Eye (tissue), 1 donor: Measurements from ENCODE around the gene NFAM1.

Experiments
- DNase-seq: peaks from one replicate; pipeline ENCODE4 v3.0.0-alpha.2; 2015

NFAM1 gene

DNA sequence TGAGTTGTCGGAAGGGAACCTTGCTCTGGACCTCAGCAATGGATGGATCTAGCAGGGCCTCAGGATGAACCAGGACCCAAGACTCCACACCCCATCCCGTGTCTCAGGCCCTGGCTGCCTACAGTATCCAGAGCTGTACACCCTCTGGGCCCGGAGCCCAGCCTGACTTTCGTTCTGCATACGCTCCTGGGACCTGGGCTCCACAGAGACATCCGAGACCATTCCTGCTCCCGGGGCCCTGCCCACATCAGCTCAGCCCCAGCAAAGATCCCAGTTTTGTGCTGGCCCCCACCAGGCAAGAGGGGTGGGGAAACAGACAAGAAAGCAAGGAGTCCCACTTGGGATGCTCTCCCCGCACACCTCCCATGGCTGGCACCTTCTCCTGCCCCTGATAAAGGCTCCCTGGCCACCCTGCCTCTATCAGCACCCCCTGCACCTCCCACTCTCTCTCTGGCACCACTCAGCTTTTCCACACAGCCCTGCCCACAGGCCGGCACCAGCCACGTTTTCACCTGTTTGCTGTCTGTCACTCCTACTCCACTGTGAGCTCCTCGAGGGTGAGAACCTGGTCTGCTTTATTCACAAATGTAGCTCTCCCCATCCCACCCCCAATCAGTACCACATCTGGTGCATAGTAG is 97.2 kb downstream of the NFAM1 start:
- DNase-seq, result no peak

DNA sequence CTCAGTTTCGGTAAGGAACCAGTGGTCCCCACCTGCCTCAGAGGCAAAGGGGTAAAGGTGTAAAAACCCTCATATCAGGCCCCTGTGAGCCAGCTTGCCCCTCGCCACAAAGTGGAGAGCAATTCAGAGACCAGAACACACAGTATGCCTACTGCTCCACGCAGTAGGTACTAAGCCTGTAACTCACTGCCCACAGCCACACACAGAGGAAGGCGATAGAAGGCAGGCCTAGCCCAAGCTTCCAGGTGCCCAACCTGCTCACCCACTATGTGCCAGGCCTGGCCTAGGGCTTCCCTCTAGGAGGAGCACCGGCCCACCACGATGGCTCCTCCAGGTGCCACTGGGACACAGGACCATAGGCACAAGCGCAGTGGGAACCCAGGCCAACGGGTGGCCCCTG is 98.7 kb downstream of the NFAM1 start:
- no peak for DNase-seq

DNA sequence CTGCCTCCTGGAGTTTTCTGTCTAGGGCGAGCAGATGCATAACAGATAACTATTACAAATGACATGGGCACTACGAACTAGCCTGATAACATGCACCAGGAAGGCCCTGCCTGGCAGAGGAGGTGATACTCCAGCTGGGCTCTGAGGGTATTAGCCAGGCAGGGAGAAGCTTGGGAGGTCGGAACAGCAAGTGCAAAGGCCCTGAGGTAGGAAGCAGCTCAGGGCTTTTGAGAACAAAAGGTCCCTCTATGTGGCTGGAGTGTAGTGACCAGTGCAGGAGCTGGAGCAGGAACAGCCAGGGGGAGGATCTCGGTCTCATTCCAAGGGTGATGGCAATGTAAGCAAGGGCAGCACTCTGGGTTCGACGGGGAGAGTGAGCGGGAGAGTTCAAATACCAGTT is 100.1 kb downstream of the NFAM1 start:
- DNase-seq, result no peak

DNA sequence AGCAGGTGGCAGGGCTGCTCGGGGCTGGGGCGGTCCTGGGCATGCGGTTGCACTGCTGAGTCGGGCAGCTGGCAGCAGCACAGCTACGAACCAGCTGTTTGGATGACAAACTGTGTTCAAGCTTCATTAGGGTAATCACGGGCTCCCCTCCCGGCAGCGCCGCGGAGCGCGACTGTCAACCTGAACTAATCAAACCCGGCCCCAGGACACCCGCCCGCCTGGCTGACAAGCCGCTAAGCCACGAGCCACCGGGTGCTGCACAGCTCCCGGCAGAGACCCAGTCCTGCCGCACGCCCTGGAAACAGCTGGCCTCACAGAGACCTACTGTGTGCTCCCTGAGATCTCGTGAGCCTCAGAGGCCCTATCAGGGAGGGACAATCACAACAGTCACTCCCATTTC is 101.2 kb downstream of the NFAM1 start:
- peak; percentile 90 for DNase-seq
